Upper lobe of right lung (tissue), 1 donor: ENCODE measurements around the gene APOO. TPM values are rescaled to one million over a fixed set of nuclear protein-coding genes. Genes with fewer than 3 reads are reported as not detected.
"Not testable (repeated sequence)": the region's sequence is repeated elsewhere in the genome, so short reads cannot be mapped to it uniquely, and the experiment has no call there.

Source experiments
- ATAC-seq: fragments of 200-7000 bp; cut with Tn5 transposase; one replicate; pipeline ENCODE4 v1.9.1; 2020; ENCODE audit warnings: mild to moderate bottlenecking, moderate library complexity
- DNase-seq: peaks from one replicate; pipeline ENCODE4 v3.0.0-alpha.2; 2020
- H3K27ac ChIP-seq: fragments of 200-600 bp; one replicate; pipeline ENCODE4 v1.8.0; 2022
- H3K27me3 ChIP-seq: fragments of 200-600 bp; one replicate; pipeline ENCODE4 v1.8.0; 2022; ENCODE audit warnings: mild to moderate bottlenecking
- H3K36me3 ChIP-seq: fragments of 200-600 bp; one replicate; pipeline ENCODE4 v1.8.0; 2022
- H3K4me1 ChIP-seq: fragments of 200-600 bp; one replicate; pipeline ENCODE4 v1.8.0; 2022
- H3K4me3 ChIP-seq: fragments of 200-600 bp; one replicate; pipeline ENCODE4 v1.8.0; 2022; ENCODE audit warnings: mild to moderate bottlenecking
- H3K9me3 ChIP-seq: fragments of 200-600 bp; one replicate; pipeline ENCODE4 v1.8.0; 2022
- CTCF ChIP-seq: fragments of 200-600 bp; IDR thresholded peaks from one replicate; pipeline ENCODE4 v1.8.0; 2022; ENCODE audit warnings: antibody characterized with exemption
- intact Hi-C: fragments of 100-400 bp; cut with DNase I; formaldehyde crosslinking; loops from one replicate; pipeline ENCODE4 v1.11.0; 2022
- total RNA-seq: library from RNA; stranded (reverse); fragmentation: NEBNext Ultra II Directional; extraction: Animal tissue kit (Norgen Biotek cat#: 25700); gene quantifications from one replicate; pipeline ENCODE4 v1.2.1, GENCODE V29; 2021
- donor health status: DM: no; HTN: yes; CAD: no; lungs with severe emphysema.

Gene APOO
- total RNA-seq, 1 donor from 2014 or later = 12.0 TPM

GRCh38 chrX:23870041-23870440 lies 37.7 kb downstream of the APOO start:
- Histone ChIP-seq H3K27me3 (no peaks in the 10 kb centered on the region), H3K36me3 (no peaks in the 10 kb centered on the region)

GRCh38 chrX:23864742-23865326 lies 42.9 kb downstream of the APOO start:
- ATAC-seq (no peak), DNase-seq (no peak)
- Histone ChIP-seq H3K9me3 (no peaks in the 10 kb centered on the region), H3K27ac (no peak overlapping the region), H3K36me3 (no peaks in the 10 kb centered on the region), H3K4me1 (no peaks in the 10 kb centered on the region), H3K27me3 (no peaks in the 10 kb centered on the region), H3K4me3 (no peak overlapping the region)
- intact Hi-C loops = no loop called here
- no peak for TF ChIP-seq CTCF

More at GRCh38 chrX:23870041-23870440, 37.7 kb downstream of the APOO start:
- H3K4me1 ChIP-seq = no peaks in the 10 kb centered on the region
- no peak for ATAC-seq
- no peak for DNase-seq
- H3K27ac ChIP-seq = no peak overlapping the region
- no peak for TF ChIP-seq CTCF
- no peaks in the 10 kb centered on the region for H3K9me3 ChIP-seq
- H3K4me3 ChIP-seq = no peak overlapping the region
- intact Hi-C loops = no loop called here

- H3K27ac ChIP-seq, H3K4me3 ChIP-seq, intact Hi-C loops, DNase-seq, H3K36me3 ChIP-seq, H3K4me1 ChIP-seq, H3K9me3 ChIP-seq, ATAC-seq, H3K27me3 ChIP-seq: not testable (repeated sequence)
Measured at GRCh38 chrX:23861952-23862351, 45.8 kb downstream of the APOO start.

- no peak for DNase-seq
- Histone ChIP-seq H3K4me3 (no peak overlapping the region), H3K9me3 (no peaks in the 10 kb centered on the region), H3K27me3 (no peaks in the 10 kb centered on the region), H3K4me1 (no peaks in the 10 kb centered on the region), H3K36me3 (no peaks in the 10 kb centered on the region), H3K27ac (no peak overlapping the region)
- TF ChIP-seq CTCF = no peak
- intact Hi-C loops = no loop called here
- no peak for ATAC-seq
Measured at GRCh38 chrX:23861215-23861896, 46.4 kb downstream of the APOO start.

GRCh38 chrX:23859238-23859637 lies 48.5 kb downstream of the APOO start:
- H3K9me3 ChIP-seq, H3K36me3 ChIP-seq, H3K27ac ChIP-seq, H3K4me1 ChIP-seq, H3K4me3 ChIP-seq, DNase-seq, H3K27me3 ChIP-seq, ATAC-seq, intact Hi-C loops: not testable (repeated sequence)

GRCh38 chrX:23857935-23858334 lies 49.8 kb downstream of the APOO start:
- no peaks in the 10 kb centered on the region for H3K36me3 ChIP-seq
- H3K4me1 ChIP-seq = no peaks in the 10 kb centered on the region
- no peak overlapping the region for H3K4me3 ChIP-seq
- ATAC-seq (no peak), DNase-seq (no peak)
- no peak for TF ChIP-seq CTCF
- intact Hi-C loops = no loop called here
- no peaks in the 10 kb centered on the region for H3K27me3 ChIP-seq
- H3K9me3 ChIP-seq = no peaks in the 10 kb centered on the region
- no peak overlapping the region for H3K27ac ChIP-seq

GRCh38 chrX:23857363-23857762 lies 50.4 kb downstream of the APOO start:
- H3K27me3 ChIP-seq = no peaks in the 10 kb centered on the region
- ATAC-seq = no peak
- TF ChIP-seq CTCF = no peak
- no peaks in the 10 kb centered on the region for H3K4me1 ChIP-seq
- no peak for DNase-seq
- no peaks in the 10 kb centered on the region for H3K9me3 ChIP-seq
- intact Hi-C loops = no loop called here
- no peak overlapping the region for H3K27ac ChIP-seq
- H3K4me3 ChIP-seq = no peak overlapping the region
- no peaks in the 10 kb centered on the region for H3K36me3 ChIP-seq
